HepG2 (cell line): Measurements from ENCODE around the gene SEC31A. TPM values are rescaled to one million over a fixed set of nuclear protein-coding genes. Genes with fewer than 3 reads are reported as not detected.

Experiments
- ARID2 ChIP-seq: sonication (generic); formaldehyde crosslinking; IDR thresholded peaks from 2 replicates; pipeline ENCODE4 v1.8.1; 2022; ENCODE audit warnings: mild to moderate bottlenecking, missing genetic modification reagents, borderline replicate concordance
- BRCA1 ChIP-seq: sonication (generic); formaldehyde crosslinking; IDR thresholded peaks from 2 replicates; pipeline ENCODE4 v1.4.0; 2020; ENCODE audit warnings: missing genetic modification reagents
- FOXJ3 ChIP-seq: sonication (generic); formaldehyde crosslinking; IDR thresholded peaks from 2 replicates; pipeline ENCODE4 v1.4.0; 2020; ENCODE audit warnings: missing genetic modification reagents, mild to moderate bottlenecking, borderline replicate concordance
- HNRNPUL1 ChIP-seq: fragments of 200-400 bp; formaldehyde crosslinking; IDR thresholded peaks from 2 replicates; pipeline ENCODE4 v1.6.1; 2017; ENCODE audit warnings: low read depth, mild to moderate bottlenecking, low read length, moderate library complexity
- HOXA9 ChIP-seq: sonication (generic); formaldehyde crosslinking; IDR thresholded peaks from 2 replicates; pipeline ENCODE4 v1.8.1; 2022; ENCODE audit warnings: missing genetic modification reagents, mild to moderate bottlenecking, moderate library complexity, borderline replicate concordance
- HOXD1 ChIP-seq: sonication (generic); formaldehyde crosslinking; IDR thresholded peaks from 2 replicates; pipeline ENCODE4 v1.5.0; 2020; ENCODE audit warnings: missing genetic modification reagents
- KMT2A ChIP-seq: sonication (generic); formaldehyde crosslinking; IDR thresholded peaks from 2 replicates; pipeline ENCODE4 v1.4.0; 2020; ENCODE audit warnings: missing genetic modification reagents
- MBD4 ChIP-seq: IDR thresholded peaks from 2 replicates; pipeline ENCODE4 v1.6.1; 2012; ENCODE audit warnings: low read length, inconsistent platforms, borderline replicate concordance
- MTA3 ChIP-seq: sonication (generic); formaldehyde crosslinking; IDR thresholded peaks from 2 replicates; pipeline ENCODE4 v1.4.0; 2020; ENCODE audit warnings: missing genetic modification reagents
- NPAS2 ChIP-seq: sonication (generic); formaldehyde crosslinking; IDR thresholded peaks from 2 replicates; pipeline ENCODE4 v1.8.0; 2022; ENCODE audit warnings: mild to moderate bottlenecking, missing genetic modification reagents, borderline replicate concordance
- NR2F2 ChIP-seq: IDR thresholded peaks from 2 replicates; pipeline ENCODE4 v1.6.1; 2012; ENCODE audit warnings: low read depth, inconsistent platforms, borderline replicate concordance
- POLR2AphosphoS2 ChIP-seq: IDR thresholded peaks from 2 replicates; pipeline ENCODE4 v1.6.1; 2011; ENCODE audit warnings: low read depth, low read length, improper control_type of control experiment
- RARA ChIP-seq: IDR thresholded peaks from 2 replicates; pipeline ENCODE4 v1.6.1; 2016; ENCODE audit warnings: missing genetic modification reagents, missing compliant biosample characterization
- RFXANK ChIP-seq: IDR thresholded peaks from 2 replicates; pipeline ENCODE4 v1.6.1; 2016
- RXRB ChIP-seq: IDR thresholded peaks from 2 replicates; pipeline ENCODE4 v1.6.1; 2016; ENCODE audit warnings: borderline replicate concordance, missing genetic modification reagents, missing compliant biosample characterization
- THYN1 ChIP-seq: sonication (generic); formaldehyde crosslinking; IDR thresholded peaks from 2 replicates; pipeline ENCODE4 v1.8.1; 2023; ENCODE audit warnings: low read depth, mild to moderate bottlenecking, moderate library complexity, missing genetic modification reagents, borderline replicate concordance
- ZBTB20 ChIP-seq: sonication (generic); formaldehyde crosslinking; IDR thresholded peaks from 2 replicates; pipeline ENCODE4 v1.8.1; 2023; ENCODE audit warnings: missing genetic modification reagents, low read depth, mild to moderate bottlenecking, borderline replicate concordance
- ZNF143 ChIP-seq: sonication (generic); formaldehyde crosslinking; IDR thresholded peaks from 2 replicates; pipeline ENCODE4 v1.4.0; 2020; ENCODE audit warnings: missing genetic modification reagents
- ZNF207 ChIP-seq: fragments of 450-650 bp; IDR thresholded peaks from 2 replicates; pipeline ENCODE4 v1.6.1; 2016; ENCODE audit warnings: antibody characterized with exemption, borderline replicate concordance
- ZNF460 ChIP-seq: sonication (generic); formaldehyde crosslinking; IDR thresholded peaks from 2 replicates; pipeline ENCODE4 v1.5.1; 2020; ENCODE audit warnings: missing genetic modification reagents, mild to moderate bottlenecking, borderline replicate concordance
- ZNF546 ChIP-seq: sonication (generic); formaldehyde crosslinking; conservative IDR thresholded peaks from 2 replicates; pipeline ENCODE4 v1.8.1; 2023; ENCODE audit warnings: mild to moderate bottlenecking, missing genetic modification reagents
- ZNF619 ChIP-seq: sonication (generic); formaldehyde crosslinking; IDR thresholded peaks from 2 replicates; pipeline ENCODE4 v1.4.0; 2020; ENCODE audit warnings: mild to moderate bottlenecking, missing genetic modification reagents
- ZSCAN20 ChIP-seq: sonication (generic); formaldehyde crosslinking; IDR thresholded peaks from 2 replicates; pipeline ENCODE4 v1.4.0; 2020; ENCODE audit warnings: missing genetic modification reagents, mild to moderate bottlenecking, borderline replicate concordance
- polyA plus RNA-seq, 8 experiments: library from polyadenylated mRNA; depleted of rRNA in 3 of 8; stranded (reverse) in 7 of 8; unstranded in 1 of 8; fragments of >200 nt; fragmentation: Illumina TruSeq in 4 of 8; extraction: Trizol in 4 of 8; gene quantifications; 2 replicates each; pipeline versions ENCODE4 v1.2.1 to v1.2.3, GENCODE V29; 2011 to 2016; ENCODE audit warnings: low read depth in 4 of 8, missing spikeins in 1 of 8, mixed read lengths in 1 of 8; ENCODE audit not compliant: insufficient read depth in 1 of 8
- total RNA-seq, 5 experiments: library from RNA; depleted of rRNA; stranded (reverse); fragments of >200 nt; fragmentation: Illumina TruSeq; extraction: Trizol; gene quantifications; 2 replicates each; pipeline ENCODE4 v1.2.3, GENCODE V29; 2016; ENCODE audit warnings: low read depth in 1 of 5
- TF ChIP-seq, protein P1 (sequence below), 2 experiments: fragments of 450-650 bp in 1 of 2; sonication (generic) in 1 of 2; formaldehyde crosslinking; IDR thresholded peaks; 2 replicates each; pipeline versions ENCODE4 v1.5.0 to v1.8.0; 2020 to 2022; ENCODE audit warnings: mild to moderate bottlenecking in 1 of 2, missing genetic modification reagents in 1 of 2
- TF ChIP-seq, protein P2 (sequence below): sonication (generic); formaldehyde crosslinking; IDR thresholded peaks from 2 replicates; pipeline ENCODE4 v1.4.0; 2020; ENCODE audit warnings: low read depth, mild to moderate bottlenecking, missing genetic modification reagents
- TF ChIP-seq, protein P3 (sequence below): sonication (generic); formaldehyde crosslinking; IDR thresholded peaks from 2 replicates; pipeline ENCODE4 v1.8.1; 2023; ENCODE audit warnings: mild to moderate bottlenecking, inconsistent platforms, moderate library complexity, missing genetic modification reagents, borderline replicate concordance
- TF ChIP-seq, protein P4 (sequence below): sonication (generic); formaldehyde crosslinking; IDR thresholded peaks from 2 replicates; pipeline ENCODE4 v1.4.0; 2020; ENCODE audit warnings: mild to moderate bottlenecking, missing genetic modification reagents

Gene SEC31A
- total and polyA plus RNA-seq, 2 of the 13 experiments (the other 11 are each of a cell fraction or from before 2014, with no cell fraction given), result 231 to 435 TPM

DNA sequence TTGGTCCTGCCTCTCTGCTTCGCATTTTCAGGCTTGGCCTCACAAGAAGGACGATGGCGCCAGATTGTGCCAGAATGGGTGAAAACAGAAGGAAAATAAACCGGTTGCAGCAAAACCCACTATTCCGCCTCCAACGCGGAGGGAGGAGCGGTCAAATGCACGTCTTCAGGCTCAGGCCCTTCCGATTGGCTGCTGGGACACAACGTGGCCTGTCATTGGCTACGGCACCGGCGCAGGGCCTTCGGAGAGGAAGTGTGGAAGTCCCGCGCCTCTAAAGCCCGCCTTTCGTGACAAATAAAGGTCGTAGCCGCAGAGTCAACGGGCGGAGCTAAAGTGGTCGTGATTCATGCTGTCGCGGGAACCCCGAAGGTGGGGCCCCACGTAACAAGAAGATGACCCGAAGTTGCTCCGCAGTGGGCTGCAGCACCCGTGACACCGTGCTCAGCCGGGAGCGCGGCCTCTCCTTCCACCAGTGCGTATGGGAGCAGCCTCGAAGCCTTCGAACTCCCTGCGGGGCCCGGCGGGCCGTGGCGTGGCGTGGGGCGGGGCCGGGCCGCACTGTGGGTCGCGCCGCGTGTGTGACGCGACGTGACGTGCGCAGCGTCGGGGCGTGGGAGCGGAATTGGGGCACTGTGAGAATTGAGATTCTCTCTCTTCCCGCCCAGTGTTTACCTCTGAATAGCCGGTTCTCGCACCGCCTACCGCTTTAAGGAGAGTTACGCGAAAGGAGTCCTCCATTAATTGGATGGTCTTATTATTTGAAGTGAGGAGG lies 9.6 kb upstream of the SEC31A start, which contains the start of gene THAP9 (continued):
- TF ChIP-seq ZNF207, result no peak
- peak; percentile 19; the same call in 1 of the 2 replicates for TF ChIP-seq HOXD1 (CRISPR knock-in tag)
- TF ChIP-seq NR2F2, result 0 out of 2 replicates have a peak, but pooled peaks have one; percentile 36
- TF ChIP-seq THYN1 (CRISPR knock-in tag), result no peak
- TF ChIP-seq, protein P1, sequence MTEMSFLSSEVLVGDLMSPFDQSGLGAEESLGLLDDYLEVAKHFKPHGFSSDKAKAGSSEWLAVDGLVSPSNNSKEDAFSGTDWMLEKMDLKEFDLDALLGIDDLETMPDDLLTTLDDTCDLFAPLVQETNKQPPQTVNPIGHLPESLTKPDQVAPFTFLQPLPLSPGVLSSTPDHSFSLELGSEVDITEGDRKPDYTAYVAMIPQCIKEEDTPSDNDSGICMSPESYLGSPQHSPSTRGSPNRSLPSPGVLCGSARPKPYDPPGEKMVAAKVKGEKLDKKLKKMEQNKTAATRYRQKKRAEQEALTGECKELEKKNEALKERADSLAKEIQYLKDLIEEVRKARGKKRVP (CRISPR knock-in tag; IDR thresholded peaks at IDR 0.05), result peak in 1 of 2 experiments; percentile 66; a peak in 2 of 4 replicates
- peak; percentile 79 for TF ChIP-seq KMT2A (CRISPR knock-in tag)
- TF ChIP-seq, protein P2, sequence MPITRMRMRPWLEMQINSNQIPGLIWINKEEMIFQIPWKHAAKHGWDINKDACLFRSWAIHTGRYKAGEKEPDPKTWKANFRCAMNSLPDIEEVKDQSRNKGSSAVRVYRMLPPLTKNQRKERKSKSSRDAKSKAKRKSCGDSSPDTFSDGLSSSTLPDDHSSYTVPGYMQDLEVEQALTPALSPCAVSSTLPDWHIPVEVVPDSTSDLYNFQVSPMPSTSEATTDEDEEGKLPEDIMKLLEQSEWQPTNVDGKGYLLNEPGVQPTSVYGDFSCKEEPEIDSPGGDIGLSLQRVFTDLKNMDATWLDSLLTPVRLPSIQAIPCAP (CRISPR knock-in tag), result 0 out of 2 replicates have a peak, but pooled peaks have one; percentile 36
- TF ChIP-seq BRCA1 (CRISPR knock-in tag), result no peak
- TF ChIP-seq ZNF460 (CRISPR knock-in tag), result no peak
- peak; percentile 58; the same call in 1 of the 2 replicates for TF ChIP-seq ZNF143 (CRISPR knock-in tag)
- TF ChIP-seq ZNF546, result 0 out of 2 replicates have a peak, but pooled peaks have one; percentile 80
- peak; percentile 51; the same call in 1 of the 2 replicates for TF ChIP-seq RFXANK (CRISPR knock-in tag)
- no peak for TF ChIP-seq HNRNPUL1
- TF ChIP-seq ARID2, result peak; percentile 91; the same call in 1 of the 2 replicates
- TF ChIP-seq, protein P3, sequence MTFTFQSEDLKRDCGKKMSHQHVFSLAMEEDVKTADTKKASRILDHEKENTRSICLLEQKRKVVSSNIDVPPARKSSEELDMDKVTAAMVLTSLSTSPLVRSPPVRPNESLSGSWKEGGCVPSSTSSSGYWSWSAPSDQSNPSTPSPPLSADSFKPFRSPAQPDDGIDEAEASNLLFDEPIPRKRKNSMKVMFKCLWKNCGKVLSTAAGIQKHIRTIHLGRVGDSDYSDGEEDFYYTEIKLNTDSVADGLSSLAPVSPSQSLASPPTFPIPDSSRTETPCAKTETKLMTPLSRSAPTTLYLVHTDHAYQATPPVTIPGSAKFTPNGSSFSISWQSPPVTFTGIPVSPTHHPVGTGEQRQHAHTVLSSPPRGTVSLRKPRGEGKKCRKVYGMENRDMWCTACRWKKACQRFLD (CRISPR knock-in tag), result peak; percentile 88; the same call in 1 of the 2 replicates
- TF ChIP-seq MTA3 (CRISPR knock-in tag), result no peak
- peak; percentile 70; the same call in 1 of the 2 replicates for TF ChIP-seq HOXA9 (CRISPR knock-in tag)
- TF ChIP-seq ZBTB20 (CRISPR knock-in tag), result no peak
- 0 out of 2 replicates have a peak, but pooled peaks have one; percentile 44 for TF ChIP-seq ZSCAN20 (CRISPR knock-in tag)
- peak; percentile 64; the same call in 1 of the 2 replicates for TF ChIP-seq FOXJ3
- TF ChIP-seq POLR2AphosphoS2, result no peak
- TF ChIP-seq, protein P4, sequence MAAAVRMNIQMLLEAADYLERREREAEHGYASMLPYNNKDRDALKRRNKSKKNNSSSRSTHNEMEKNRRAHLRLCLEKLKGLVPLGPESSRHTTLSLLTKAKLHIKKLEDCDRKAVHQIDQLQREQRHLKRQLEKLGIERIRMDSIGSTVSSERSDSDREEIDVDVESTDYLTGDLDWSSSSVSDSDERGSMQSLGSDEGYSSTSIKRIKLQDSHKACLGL, result no peak; the same call in 1 of the 2 replicates
- no peak for TF ChIP-seq NPAS2 (CRISPR knock-in tag)
- TF ChIP-seq ZNF619 (CRISPR knock-in tag), result peak; percentile 31; the same call in 1 of the 2 replicates
- peak; percentile 54 for TF ChIP-seq RARA (CRISPR knock-in tag)
- no peak for TF ChIP-seq MBD4
- TF ChIP-seq RXRB (CRISPR knock-in tag), result peak; percentile 65
